HG03354 (cell line): Measurements from ENCODE around the gene ARHGAP31.
A peak's percentile ranks its signal among the peaks of the same experiment; 100 is the strongest.

Source experiments
- ATAC-seq: cut with Tn5 transposase; IDR thresholded peaks from one replicate; pipeline ENCODE4 v1.9.1; 2021; ENCODE audit warnings: mild to moderate bottlenecking; ENCODE audit not compliant: unreplicated experiment, poor library complexity, severe bottlenecking

Gene ARHGAP31

GRCh38 chr3:119416873-119417272, 122.7 kb downstream of the ARHGAP31 start:
- no peak for ATAC-seq

- ATAC-seq, result no peak
These were observed 123.8 kb downstream of the ARHGAP31 start for GRCh38 chr3:119417771-119418512.

GRCh38 chr3:119418641-119419040, 124.5 kb downstream of the ARHGAP31 start:
- ATAC-seq, result no peak

GRCh38 chr3:119420196-119420595, 126.0 kb downstream of the ARHGAP31 start:
- no peak for ATAC-seq

- no peak for ATAC-seq
These were observed 133.5 kb downstream of the ARHGAP31 start for GRCh38 chr3:119427669-119428068.

- no peak for ATAC-seq
These were observed 134.4 kb downstream of the ARHGAP31 start for GRCh38 chr3:119428538-119428937.

- no peak for ATAC-seq
These were observed 139.6 kb downstream of the ARHGAP31 start for GRCh38 chr3:119433613-119434325.

- ATAC-seq, result no peak
These were observed 140.5 kb downstream of the ARHGAP31 start for GRCh38 chr3:119434703-119435102.

GRCh38 chr3:119436977-119437376, 142.8 kb downstream of the ARHGAP31 start:
- no peak for ATAC-seq

GRCh38 chr3:119437691-119438258, 143.6 kb downstream of the ARHGAP31 start:
- no peak for ATAC-seq

- no peak for ATAC-seq
These were observed 149.0 kb downstream of the ARHGAP31 start for GRCh38 chr3:119443179-119443578.

- ATAC-seq, result no peak
These were observed 150.4 kb downstream of the ARHGAP31 start for GRCh38 chr3:119444590-119444989.

- no peak for ATAC-seq
These were observed 159.6 kb downstream of the ARHGAP31 start for GRCh38 chr3:119453822-119454221.

GRCh38 chr3:119456469-119456868, 162.3 kb downstream of the ARHGAP31 start:
- ATAC-seq, result no peak

- no peak for ATAC-seq
These were observed 163.1 kb downstream of the ARHGAP31 start for GRCh38 chr3:119457246-119457645.

GRCh38 chr3:119463171-119464169, 169.3 kb downstream of the ARHGAP31 start, which contains the start of gene TMEM39A:
Gene TMEM39A, minus strand, starts transcription at chr3:119463615. Its CDS starts 1,541 bp downstream, at chr3:119462074.
- ATAC-seq, result peak; percentile 94

GRCh38 chr3:119468041-119468440, 173.9 kb downstream of the ARHGAP31 start:
- ATAC-seq, result no peak

- ATAC-seq, result no peak
These were observed 175.4 kb downstream of the ARHGAP31 start for GRCh38 chr3:119469418-119470189.
